HG03439 (cell line): Measurements from ENCODE around the gene TMEM63B.
"Not testable (repeated sequence)": the region's sequence is repeated elsewhere in the genome, so short reads cannot be mapped to it uniquely, and the experiment has no call there.

Source experiments
- ATAC-seq: cut with Tn5 transposase; IDR thresholded peaks from one replicate; pipeline ENCODE4 v1.9.1; 2021; ENCODE audit warnings: mild to moderate bottlenecking, moderate library complexity; ENCODE audit not compliant: unreplicated experiment

The TMEM63B gene

DNA sequence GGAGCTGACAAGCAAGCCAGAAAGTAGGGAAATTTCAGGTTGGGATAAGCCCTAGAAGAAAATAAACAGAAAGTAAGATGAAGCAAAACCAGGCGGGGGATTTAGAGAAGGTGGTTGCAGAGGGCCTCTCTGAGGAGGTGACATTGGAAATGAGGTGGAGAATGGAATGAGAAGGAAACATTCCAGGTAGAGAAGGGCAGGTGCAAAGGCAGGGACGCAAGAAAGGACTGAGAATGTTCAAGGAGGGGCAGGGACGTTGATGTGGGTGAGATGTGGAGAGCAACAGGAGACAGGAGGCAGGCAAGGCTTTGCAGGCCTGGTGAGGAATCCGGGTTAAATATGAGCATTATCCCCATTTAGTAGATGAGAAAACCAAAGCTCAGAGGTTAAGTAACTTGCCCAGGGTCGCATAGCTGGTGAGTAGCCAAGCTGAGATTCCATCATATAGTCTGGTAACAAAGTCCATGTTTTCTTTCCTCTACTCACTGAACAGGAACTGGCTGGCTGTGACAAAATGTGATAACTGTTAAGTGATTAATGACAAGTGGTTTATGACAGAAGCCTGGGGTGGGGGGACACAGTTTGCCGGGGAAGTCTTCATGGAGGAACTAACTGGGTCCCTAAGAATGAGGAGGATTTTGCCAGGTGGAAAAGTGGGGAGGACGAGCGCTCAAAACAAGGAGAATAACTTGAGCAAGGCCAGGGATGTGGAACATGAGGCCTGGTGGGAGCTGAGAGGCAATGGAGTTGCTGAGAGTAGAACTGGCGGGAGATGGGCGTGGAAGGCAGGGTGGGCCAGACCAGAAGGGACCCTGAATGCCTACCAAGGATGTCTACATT, 32.7 kb upstream of the TMEM63B start:
- ATAC-seq = no peak

DNA sequence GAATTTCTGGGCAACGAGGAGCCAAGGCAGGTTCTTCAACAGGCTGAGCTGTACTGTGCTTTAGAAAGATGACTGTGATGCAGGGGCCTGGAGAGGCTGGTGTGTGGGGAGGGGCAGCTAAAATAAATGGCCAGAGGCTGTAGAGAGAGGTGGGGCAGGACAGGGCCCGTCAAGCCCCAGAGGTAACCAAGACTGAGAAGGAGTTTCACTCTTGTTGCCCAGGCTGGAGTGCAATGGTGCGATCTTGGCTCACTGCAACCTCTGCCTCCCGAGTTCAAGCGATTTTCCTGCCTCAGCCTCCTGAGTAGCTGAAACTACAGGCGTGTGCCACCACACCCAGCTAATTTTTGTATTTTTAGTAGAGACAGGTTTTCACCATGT, 32.1 kb upstream of the TMEM63B start:
- not testable (repeated sequence) for ATAC-seq

DNA sequence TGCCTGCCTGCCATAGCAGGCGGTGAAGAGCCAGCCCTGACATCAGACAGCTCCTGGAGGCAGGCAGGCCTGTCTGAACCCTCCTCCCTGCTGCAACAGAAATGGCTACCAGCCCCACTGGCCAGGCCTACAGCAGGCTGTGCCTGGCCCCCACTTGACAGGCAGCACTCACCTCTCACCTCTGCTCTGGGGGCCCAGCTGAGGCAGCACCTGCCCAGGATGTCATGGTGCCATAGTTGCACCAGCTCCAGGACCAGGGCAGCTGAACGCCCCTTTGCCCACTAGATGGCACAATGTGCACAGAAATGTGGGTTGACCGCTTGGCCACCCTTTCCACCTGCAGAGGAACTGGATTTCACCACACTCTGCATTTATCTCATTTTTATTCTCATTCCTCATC, 30.7 kb upstream of the TMEM63B start:
- ATAC-seq = no peak

DNA sequence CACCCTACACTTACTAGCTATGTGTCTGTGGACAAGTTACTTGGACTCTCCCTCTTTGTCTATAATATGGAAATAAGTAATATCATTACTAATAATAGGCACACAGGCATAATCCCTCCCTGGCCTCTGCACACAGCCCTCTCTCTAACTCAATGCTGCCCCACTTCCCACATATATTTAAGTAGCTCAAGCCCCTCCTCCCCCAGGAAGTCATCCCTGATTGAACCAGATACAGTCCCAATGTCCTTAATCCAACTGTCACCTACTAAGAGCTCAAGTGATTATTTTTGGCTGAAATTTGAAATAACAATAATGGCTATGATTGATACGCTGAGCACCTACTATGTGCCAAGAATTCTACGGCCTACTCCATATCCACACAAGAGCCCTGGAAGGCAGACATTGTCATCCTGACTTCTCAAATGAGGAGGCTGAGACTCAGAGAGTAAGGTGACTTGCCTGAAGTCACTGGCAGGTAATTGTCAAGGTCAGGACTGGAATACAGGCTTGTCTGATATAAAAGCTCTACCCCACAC, 29.5 kb upstream of the TMEM63B start:
- ATAC-seq = no peak

DNA sequence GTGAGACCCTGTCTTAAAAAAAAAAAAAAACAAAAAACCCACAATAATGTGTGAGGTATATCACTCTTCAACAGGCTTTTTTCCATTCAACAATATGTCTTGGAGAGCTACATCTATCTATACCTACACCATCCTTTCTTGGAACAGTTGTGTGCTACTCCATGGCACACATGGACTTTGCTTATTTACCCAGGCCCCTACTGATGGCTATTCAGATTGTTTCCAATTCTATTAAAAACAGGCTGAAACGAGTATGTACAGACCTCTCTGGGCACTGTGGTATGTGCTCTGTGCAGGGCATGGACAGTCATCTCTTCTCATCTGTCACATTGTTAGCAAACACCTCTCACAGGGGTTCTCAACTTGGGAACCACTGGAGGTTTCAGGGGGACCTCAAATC, 28.2 kb upstream of the TMEM63B start:
- no peak for ATAC-seq

DNA sequence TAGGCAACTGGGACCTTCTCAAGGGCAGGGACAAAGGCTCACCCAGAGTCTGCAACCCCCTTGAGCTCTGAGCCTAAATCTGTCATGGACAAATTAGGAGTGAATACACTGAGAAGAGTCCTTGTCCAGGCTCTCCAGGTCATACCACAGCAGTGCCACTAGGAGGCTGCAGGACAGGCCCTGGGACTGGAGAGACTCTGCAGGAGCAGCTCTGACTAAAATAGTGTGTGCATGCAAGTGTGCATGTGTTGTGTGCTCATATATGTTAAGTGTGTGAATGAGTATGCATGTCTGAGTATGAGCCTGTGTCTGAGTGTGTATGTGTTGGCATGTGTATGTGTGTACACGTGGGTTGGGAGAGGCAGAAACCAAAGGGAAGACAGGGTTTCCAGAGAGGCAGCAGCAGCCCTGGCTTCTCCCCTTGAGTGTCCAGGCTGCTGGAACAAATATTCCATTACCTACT, 27.2 kb upstream of the TMEM63B start:
- no peak for ATAC-seq

DNA sequence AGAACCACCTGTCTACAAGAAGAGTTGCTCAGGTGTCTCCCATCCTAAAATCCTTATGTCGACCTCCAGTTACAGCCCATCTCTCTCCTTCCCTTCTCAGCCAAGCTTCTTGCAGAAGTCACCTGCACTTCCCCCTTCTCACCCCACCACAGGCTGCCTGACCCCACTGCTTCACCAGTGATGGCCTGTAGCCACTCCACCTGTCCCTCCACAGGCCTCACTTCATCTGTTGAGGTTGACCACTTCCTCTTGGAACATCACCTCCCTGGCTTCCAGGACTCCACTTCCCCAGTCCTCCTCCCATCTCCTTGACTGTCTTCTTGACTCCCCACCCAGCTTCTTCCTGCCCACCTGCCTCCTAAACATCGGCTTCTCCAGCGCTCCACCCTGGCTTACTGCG, 25.5 kb upstream of the TMEM63B start:
- ATAC-seq = no peak

DNA sequence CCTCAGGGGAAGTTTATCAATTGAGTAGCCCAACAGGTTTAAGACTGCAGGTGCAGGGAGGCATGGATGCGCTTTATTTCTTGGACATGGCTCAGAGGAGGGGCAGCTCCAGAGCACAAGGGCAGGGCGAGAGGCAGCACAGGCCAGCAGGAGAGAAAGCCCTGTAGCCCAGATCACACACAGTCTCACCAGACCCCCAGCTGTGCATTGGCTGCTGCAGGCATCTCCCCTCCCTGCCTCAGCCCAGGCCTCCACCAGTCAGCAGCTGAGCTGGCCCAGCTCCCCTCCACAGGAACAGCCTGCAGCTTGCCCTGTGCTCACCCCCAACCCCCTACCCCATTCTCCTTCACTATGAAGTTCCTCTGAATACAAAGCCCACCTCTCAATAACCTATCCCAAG, 24.8 kb upstream of the TMEM63B start:
- ATAC-seq = no peak

DNA sequence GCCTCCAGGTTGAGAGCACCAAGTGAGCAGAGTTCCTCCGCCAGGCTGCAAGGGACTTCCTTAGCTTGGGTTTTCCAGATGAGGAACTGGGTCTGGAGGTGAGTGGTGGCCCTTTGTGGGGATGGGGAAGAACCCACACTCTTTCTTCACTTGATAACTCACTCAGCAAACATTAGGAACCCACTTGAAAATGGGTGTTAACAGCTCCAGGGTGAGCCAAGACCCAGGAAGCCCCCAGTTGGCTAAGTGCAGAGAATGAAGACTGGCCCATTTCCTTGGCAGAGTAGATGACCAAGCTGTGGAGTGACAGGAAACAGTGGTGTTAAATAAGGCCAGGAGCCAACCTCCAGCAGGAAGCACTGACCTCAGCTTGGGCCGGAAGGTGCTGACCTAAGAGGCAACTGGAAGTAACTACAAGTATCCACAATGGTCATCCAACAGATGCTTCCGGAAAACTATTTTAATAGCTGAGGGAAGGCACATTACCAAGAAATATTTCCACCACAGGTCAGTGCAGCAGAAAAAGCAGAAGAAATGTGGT, 22.8 kb upstream of the TMEM63B start:
- no peak for ATAC-seq

DNA sequence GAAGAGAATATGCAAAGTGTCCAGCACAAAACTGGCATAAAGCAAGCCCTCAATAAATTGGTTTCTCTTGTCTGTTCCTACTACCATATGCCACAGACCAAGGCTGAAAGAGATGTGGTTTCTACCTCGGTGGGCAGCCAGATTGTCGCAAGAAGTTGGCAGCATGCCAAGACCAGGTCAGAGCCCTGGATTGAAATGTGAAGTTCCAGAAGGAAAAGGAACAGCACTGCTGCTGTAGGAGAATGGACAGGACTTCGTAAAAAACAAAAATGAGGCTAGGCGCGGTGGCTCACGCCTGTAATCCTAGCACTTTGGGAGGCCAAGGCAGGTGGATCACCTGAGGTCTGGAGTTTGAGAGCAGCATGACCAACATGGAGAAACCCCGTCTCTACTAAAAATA, 22.2 kb upstream of the TMEM63B start:
- ATAC-seq = no peak

DNA sequence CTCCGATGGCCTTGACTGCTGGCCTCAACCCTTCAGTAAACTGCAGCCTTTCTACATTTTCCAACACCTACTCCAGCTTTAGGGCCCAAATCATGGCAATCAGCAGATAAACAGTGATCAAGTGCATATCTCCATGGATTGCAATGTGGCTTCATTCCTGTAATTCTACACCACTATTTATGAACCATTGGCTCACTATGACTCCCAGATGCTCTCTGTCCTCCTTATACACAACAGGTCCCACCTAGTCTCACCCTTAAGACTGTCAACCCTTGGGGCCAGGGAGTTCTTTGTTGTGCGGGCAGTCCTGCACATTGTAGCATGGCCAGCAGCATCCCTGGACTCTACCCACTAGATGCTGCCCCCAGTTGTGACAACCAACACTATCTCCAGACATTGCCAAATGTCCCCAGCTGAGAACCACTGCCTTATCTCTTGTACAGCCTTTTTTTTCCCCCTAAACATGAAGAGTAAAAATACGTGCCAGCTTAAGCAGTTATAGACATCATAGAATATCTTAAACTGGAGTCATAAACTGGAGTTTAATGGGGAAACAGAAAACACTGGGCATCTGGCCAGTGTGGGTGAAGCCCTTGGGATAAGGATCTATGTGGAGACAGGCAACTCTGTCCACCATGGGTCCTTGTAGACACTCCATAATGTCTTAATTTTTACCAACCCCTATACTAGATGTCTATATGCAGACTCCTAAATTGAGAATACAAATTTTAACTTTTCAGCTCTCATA, 21.2 kb upstream of the TMEM63B start:
- ATAC-seq = no peak

DNA sequence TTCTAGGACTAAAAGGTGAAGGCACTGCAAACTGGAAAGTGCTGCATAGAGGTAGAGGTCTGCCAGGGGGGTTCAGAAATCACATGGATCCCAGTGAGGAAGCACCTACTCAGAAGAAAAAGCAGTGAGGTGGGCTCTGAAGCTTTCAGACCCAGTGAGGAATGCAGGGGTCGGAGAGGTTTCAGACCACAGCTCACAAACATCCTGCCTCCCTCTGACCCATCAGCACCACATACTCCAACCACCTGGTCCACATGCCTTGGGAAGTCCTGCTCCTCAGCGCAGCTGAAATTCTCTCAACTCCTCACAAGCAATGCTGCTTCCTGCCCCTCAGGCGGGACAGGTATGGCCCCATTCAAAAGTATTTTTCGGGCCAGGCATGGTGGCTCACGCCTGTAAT, 20.3 kb upstream of the TMEM63B start:
- ATAC-seq = no peak

DNA sequence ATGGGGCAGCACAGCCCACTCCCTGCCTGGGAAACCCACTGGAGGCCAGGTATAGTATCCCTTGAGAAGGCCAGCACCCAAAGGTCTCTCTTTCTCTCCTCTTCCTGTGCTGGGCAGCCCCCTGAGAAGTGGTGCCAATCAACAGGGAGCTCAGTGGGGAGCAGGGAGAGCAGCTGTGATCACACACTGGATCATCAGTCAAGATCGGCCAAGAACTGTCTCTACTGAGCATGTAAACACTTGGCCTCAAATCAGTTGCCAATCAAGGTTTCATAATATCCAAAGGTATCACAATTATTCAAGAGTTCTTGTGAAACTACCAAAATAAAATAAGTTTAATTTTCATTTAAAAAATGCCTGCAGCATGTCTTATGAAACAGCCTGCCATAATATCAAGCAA, 18.9 kb upstream of the TMEM63B start:
- ATAC-seq = no peak

DNA sequence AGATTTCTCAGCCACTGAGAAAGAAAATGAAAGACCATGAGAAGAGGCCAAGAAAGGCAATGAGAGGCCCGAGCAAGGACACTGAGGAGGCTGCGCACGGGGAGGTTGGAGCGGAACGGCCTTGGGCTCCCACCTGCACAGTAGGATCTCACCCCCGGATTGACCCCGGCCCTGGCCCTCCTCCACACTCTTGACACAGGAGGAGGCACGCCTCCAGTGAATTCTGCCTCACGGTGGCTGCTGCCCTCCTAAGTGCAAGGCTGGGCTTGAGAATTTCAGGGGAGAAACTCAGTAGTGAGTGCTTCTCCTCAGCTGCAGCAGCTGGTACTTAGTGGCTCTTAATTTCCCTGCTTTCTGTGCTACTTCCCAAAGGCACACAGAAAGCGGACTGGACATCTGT, 18.1 kb upstream of the TMEM63B start:
- ATAC-seq = no peak

DNA sequence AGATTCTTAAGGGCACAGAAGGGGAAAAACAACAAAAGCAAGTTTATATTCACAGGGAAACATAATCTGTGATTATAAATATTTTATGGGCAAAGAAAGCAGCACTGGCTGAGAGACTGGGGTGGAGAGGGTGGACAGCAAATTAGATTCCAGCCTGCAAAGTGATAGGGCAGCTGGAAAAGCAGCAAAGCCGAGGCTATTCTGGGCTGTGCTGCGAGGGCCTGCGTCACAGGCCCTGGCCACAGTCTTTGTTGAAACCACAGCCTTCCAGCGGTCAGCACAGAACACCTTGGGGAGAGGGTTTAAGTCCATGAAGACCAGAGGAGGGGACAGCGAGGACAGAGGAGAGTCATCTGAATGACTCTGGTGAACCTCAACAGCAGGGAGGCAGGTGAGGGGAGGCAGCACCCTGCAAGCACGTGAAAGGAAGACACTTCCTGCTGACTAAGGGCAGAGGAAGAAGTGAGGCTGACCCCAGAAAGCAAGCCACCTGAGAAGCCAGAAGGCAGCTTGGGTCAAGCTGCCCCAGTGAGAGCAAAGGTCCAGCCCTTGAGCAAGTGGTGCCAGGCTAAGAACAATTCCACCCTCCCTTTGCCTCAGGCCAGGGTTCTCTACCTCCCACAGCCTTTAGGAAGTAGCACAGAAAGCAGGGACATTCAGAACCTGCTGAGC, 17.2 kb upstream of the TMEM63B start:
- ATAC-seq = no peak

DNA sequence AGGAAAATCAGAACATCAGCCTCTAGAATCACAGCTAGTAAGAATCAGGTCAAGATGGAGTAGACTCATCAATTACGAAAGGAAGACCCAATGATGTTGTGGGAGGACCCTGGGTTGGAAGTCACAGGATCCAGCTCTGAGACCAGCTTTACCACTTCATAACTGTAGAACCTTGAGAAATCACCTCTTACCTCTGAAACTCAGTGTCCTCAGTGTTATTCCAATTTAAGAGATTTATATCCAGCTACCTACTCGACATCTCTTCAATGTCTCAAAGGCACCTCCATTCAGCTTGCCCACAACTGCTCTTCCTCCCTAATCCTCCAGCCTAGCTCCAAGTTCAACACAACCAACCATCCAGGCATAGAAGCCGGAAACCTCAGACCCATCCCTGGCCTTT, 16.4 kb upstream of the TMEM63B start:
- ATAC-seq = no peak

DNA sequence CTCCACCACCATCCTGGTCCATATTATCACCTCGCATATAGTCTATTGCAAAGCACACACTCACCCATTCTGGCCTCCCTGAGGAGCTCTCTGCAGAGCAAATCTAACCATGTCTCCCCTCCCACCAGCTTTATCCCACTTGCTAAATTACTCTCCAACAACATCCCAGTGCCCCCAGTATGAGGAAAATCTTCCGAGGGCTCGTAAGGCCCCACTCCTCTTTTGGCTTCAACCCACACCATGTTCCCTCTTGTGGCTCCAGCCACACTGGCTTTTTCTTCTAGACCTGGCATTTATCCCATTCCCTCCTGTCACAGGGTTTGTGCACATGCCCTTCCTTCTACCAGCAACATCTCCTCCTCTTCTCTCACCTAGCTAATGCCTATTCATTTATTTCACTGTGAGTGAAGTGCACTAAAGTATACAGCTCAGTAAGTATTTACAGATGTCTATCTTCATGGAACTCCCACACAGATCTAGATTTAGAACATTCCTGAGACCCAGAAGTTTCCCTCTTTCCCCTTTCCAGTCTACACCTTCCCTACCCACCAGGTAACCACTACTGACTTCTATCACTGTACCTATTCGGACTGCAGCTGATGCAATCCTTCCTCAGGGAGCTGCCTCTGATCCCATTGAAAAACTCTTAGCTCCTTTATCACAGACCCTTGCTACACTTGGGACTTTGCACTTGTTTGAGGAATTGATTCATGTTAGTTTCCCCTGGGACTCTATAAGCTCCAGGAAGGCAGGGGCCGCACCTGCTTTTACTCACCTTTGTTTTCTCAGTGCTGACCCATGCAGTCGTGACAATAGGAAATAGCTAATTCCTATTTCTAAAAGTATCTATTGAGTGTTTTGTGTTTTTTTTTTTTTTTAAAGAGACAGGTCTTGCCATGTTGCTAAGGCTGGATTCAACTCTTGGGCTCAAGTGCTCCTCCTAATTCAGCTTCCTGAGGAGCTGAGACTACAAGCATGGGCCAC, 15.6 kb upstream of the TMEM63B start:
- ATAC-seq = no peak

DNA sequence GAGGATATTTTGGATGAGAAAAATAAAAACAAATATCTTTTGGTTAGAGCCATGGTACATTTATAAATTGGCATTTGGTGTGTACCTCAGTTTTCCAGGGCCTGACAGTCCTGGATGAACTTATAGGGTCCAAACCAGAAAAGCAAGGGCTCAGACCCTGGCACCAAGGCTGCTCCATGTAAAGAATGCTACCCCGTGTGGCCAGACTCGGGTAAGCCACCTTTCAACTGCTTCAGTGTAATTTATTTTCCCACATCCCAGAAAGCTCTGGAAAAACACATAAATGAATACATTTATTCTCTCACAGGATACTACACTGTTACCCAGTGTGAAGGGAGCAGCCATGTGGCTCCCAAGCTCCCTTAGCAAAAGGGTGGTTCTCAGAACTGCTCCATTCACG, 13.9 kb upstream of the TMEM63B start:
- ATAC-seq = no peak

DNA sequence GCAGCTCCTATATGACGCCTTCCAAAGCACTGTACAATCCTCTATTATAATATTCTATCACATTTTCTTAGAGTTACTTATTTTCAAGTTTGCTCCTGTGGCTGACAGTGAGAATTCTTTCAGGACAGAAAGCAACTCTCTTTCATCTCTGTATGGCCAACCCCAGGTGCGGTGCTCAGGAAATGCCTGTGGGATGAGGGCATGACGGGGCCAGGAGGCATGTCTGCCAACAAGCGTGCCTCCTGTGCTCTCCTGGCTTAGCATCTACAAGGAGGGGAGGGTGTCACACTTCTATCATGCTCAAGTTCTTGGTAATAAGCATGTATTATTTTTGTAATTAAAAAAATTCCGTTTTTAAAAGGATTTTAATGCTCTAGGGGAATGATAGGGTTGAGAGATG, 11.5 kb upstream of the TMEM63B start:
- no peak for ATAC-seq
